ENCODE measurements around the gene KCNN2. TPM values are rescaled to one million over a fixed set of nuclear protein-coding genes. Genes with fewer than 3 reads are reported as not detected.

The KCNN2 gene
- total RNA-seq, 4 donors from 2014 or later = 0.18 to 0.19 TPM; not detected in 2

DNA sequence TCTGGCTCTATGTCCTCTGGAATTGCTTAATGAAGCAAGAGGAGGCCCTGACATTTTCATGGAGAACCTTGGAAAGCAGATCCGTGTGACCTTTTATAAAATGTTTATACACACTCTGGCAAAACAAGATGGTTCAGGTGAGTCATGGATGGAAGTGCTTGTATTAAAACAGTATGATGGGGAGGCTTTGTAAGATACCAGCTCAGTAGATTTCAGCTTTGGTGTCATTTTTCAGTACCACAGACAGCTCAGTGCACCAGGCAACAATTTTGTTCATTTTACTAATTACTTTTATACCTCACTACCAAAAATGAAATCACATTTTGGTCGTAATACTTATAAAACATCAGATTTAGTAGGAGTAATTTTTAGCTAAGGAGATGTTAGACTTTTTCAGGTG is 5.2 kb downstream of the KCNN2 start:
- no peak for DNase-seq
- no peaks in the 10 kb centered on the region for H3K9me3 ChIP-seq
- H3K27ac ChIP-seq = no peak overlapping the region
- TF ChIP-seq, protein P1, sequence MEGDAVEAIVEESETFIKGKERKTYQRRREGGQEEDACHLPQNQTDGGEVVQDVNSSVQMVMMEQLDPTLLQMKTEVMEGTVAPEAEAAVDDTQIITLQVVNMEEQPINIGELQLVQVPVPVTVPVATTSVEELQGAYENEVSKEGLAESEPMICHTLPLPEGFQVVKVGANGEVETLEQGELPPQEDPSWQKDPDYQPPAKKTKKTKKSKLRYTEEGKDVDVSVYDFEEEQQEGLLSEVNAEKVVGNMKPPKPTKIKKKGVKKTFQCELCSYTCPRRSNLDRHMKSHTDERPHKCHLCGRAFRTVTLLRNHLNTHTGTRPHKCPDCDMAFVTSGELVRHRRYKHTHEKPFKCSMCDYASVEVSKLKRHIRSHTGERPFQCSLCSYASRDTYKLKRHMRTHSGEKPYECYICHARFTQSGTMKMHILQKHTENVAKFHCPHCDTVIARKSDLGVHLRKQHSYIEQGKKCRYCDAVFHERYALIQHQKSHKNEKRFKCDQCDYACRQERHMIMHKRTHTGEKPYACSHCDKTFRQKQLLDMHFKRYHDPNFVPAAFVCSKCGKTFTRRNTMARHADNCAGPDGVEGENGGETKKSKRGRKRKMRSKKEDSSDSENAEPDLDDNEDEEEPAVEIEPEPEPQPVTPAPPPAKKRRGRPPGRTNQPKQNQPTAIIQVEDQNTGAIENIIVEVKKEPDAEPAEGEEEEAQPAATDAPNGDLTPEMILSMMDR (IDR thresholded peaks at IDR 0.05) = no peak
- TF ChIP-seq POLR2A (IDR thresholded peaks at IDR 0.05) = no peak
- no peak overlapping the region for H3K4me3 ChIP-seq
- 48 to 49% methylated on average over 2 of the region's 2 CpGs for WGBS, 2 donors
- peaks cover 0 to 41% (median 8%) of the 10 kb centered on the region in 4 donors for H3K27me3 ChIP-seq
- peaks cover 12 to 22% (median 16%) of the 10 kb centered on the region in 3 donors for H3K4me1 ChIP-seq
- no peaks in the 10 kb centered on the region for H3K36me3 ChIP-seq
- intact Hi-C loops (cut with DNase I) = no loop called here

DNA sequence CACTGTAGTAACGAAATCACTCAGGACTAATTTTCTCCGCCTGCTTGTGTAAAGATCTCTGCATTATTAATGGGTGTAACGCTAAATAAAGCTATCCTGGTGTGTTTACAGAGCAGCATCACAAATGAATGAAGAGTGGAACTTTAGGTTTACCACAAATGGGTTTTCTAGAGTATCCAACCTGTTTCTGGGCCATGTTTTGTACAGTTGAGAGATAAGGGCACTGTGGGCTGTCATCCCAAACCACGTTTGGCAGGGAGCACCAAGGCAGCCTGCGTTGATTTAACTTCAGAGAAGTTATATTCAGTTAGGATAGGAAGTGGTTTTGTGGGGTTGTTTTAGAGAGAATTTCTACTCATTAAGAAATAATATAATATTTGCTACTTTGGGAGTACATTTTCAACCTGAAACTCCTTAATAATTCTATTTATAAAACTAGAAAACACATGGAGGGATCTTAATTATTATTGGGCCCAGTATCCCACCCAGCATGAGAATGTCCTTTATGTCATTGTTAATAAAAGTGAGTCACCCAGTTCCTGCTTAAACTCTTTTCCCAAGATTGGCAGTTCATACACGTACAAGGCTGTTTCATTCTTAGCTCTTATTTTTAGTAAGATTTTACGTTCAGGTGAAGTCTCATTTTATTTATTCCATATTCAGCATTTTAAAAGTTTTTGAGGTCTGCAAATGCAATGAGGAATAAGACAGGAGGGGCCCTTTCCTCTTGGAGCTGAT is 8.0 kb downstream of the KCNN2 start:
- Histone ChIP-seq H3K9me3 (no peaks in the 10 kb centered on the region), H3K27ac (no peak overlapping the region), H3K4me3 (no peak overlapping the region), H3K4me1 (no peaks in the 10 kb centered on the region), H3K27me3 (peaks cover 0 to 12% (median 0%) of the 10 kb centered on the region in 4 donors), H3K36me3 (no peaks in the 10 kb centered on the region)
- WGBS, 2 donors = 66 to 67% methylated on average over 7 of the region's 7 CpGs
- DNase-seq = no peak
- TF ChIP-seq POLR2A (IDR thresholded peaks at IDR 0.05) = no peak
- TF ChIP-seq, protein P1 (IDR thresholded peaks at IDR 0.05) = no peak
- intact Hi-C loops (cut with DNase I) = no loop called here

DNA sequence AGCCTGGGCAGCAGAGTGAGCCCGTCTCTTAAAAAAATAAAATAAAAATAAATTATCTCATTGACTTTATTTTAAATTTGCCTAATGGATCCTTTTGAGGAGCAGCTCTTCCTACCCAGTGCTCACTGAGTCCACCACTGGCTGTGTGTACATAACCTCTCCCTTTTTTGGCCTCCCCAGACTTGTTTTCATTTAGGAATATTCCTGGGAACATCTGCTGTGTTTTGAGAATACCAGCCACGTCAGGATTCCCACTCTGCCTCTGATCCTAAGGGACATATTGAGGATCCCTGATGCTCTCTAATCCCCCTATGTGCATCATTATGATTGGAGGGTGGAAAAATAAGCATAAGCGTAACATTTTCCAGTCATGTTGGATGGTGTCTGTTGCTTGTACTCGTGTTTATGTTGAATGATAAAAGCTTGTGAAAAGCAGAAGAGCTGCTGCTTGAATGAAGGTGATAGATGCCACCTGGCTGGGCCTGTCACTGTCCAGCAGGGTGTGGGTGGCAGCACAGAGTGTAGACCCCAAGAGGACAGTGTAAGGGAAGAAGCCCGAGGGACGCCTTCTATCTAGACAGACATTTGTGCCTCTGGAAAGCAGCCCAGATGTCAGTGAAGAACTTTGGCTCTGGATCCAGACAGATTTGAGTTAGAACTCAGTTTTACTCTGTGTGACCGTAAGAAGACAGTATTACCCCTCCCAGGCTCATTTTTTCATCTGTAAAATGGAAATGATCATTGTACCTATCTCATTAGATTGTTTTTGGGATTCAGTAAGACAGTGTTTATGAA is 15.4 kb downstream of the KCNN2 start:
- Histone ChIP-seq H3K27me3 (no peaks in the 10 kb centered on the region), H3K27ac (no peak overlapping the region), H3K4me1 (no peaks in the 10 kb centered on the region), H3K9me3 (no peaks in the 10 kb centered on the region), H3K4me3 (no peak overlapping the region), H3K36me3 (no peaks in the 10 kb centered on the region)
- TF ChIP-seq, protein P1 (IDR thresholded peaks at IDR 0.05) = no peak
- TF ChIP-seq POLR2A (IDR thresholded peaks at IDR 0.05) = no peak
- intact Hi-C loops (cut with DNase I) = no loop called here
- WGBS, 2 donors = 60 to 66% methylated on average over 7 of the region's 7 CpGs
- DNase-seq = no peak

DNA sequence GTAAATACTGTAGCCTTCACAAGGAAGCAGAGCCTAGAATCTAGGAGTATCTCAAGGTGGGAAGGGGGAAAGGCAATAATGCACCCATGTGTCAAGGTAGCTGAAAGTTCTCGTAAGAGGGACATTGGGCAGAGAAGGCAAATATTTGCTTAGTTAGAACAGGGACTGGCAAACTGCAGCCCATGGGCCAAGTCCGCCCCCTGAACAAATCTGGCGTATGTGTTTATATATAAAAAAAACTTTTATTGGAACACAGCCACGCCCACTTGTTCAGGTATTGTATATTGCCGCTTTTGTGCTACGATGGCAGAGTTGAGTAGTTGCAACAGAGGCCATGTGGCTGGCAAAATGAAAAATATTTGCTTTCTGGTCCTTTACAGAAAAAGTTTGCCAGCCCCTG is 16.1 kb downstream of the KCNN2 start:
- Histone ChIP-seq H3K4me1 (peaks cover 0 to 6% (median 0%) of the 10 kb centered on the region in 3 donors), H3K27me3 (no peaks in the 10 kb centered on the region), H3K4me3 (no peak overlapping the region), H3K9me3 (no peaks in the 10 kb centered on the region), H3K36me3 (no peaks in the 10 kb centered on the region), H3K27ac (no peak overlapping the region)
- intact Hi-C loops (cut with DNase I) = no loop called here
- 57 to 77% methylated on average over 6 of the region's 6 CpGs for WGBS, 2 donors
- TF ChIP-seq, protein P1 (IDR thresholded peaks at IDR 0.05) = no peak
- no peak for TF ChIP-seq POLR2A (IDR thresholded peaks at IDR 0.05)
- DNase-seq = no peak

DNA sequence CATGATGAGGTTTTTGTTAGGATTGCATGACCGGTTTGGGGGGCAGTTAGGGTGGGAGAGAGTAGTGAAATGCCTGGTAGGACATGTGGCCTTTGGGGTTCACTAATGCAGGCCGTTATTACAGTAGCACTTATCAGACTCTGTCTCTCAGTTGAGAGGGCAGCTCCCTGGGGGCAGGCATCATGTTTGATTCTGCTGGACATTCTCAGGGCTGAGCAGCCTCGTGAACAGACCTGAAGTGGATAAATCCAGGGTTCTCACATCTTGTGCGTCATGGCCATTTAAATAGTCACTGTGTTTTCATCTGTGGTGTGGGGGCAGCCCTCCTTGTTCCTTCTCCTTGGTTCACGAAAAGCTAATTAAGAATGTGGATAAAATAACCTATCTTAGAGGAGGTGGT is 18.9 kb downstream of the KCNN2 start:
- Histone ChIP-seq H3K27me3 (no peaks in the 10 kb centered on the region), H3K4me3 (no peak overlapping the region), H3K36me3 (no peaks in the 10 kb centered on the region), H3K27ac (no peak overlapping the region), H3K4me1 (peaks cover 0 to 12% (median 0%) of the 10 kb centered on the region in 3 donors), H3K9me3 (no peaks in the 10 kb centered on the region)
- no peak for DNase-seq
- WGBS, 2 donors = 75 to 80% methylated on average over 4 to 5 of the region's 5 CpGs
- TF ChIP-seq POLR2A (IDR thresholded peaks at IDR 0.05) = no peak
- TF ChIP-seq, protein P1 (IDR thresholded peaks at IDR 0.05) = no peak
- intact Hi-C loops (cut with DNase I) = no loop called here
